B cell (primary cell): ENCODE data around the gene AFDN. TPM values are rescaled to one million over a fixed set of nuclear protein-coding genes. Genes with fewer than 3 reads are reported as not detected.

Source experiments
- ATAC-seq: fragments of 200-7000 bp; cut with Tn5 transposase; one replicate; pipeline ENCODE4 v1.10.0; 2021; ENCODE audit warnings: low read depth, mild to moderate bottlenecking, moderate number of reproducible peaks, moderate library complexity
- CTCF ChIA-PET: fragments of 350-600 bp; sonication (Branson Sonifier 250); formaldehyde crosslinking; loops from one replicate; lab custom pipeline; 2021; ENCODE audit warnings: antibody characterized with exemption, inconsistent platforms; lab: Charles Lee
- POLR2A ChIA-PET: fragments of 350-600 bp; sonication (Branson Sonifier 250); formaldehyde crosslinking; loops from one replicate; lab custom pipeline; 2021; ENCODE audit warnings: antibody characterized with exemption; lab: Charles Lee
- DNase-seq: peaks from one replicate; pipeline ENCODE4 v3.0.0; 2013
- H2AFZ ChIP-seq: 2 replicates; pipeline ENCODE4 v1.6.1; 2012; ENCODE audit warnings: mild to moderate bottlenecking, low read depth, low read length; ENCODE audit not compliant: insufficient read depth, poor library complexity, severe bottlenecking
- H3K27ac ChIP-seq, 2 donors: 1 replicate in 1 of 2; 2 replicates in 1 of 2; pipeline ENCODE4 v1.5.1; 2012 to 2013; ENCODE audit warnings: low read length in 2 of 2, mild to moderate bottlenecking in 2 of 2, moderate library complexity in 1 of 2
- H3K27me3 ChIP-seq, 4 experiments: fragments of 200-600 bp in 1 of 4; sonication (generic) in 1 of 4; replicated peaks in 1 of 4; 1 replicate in 2 of 4; 2 replicates in 2 of 4; pipeline versions ENCODE4 v1.6.1 to v1.7.0; 2013 to 2016; ENCODE audit warnings: low read length in 3 of 4, mild to moderate bottlenecking in 2 of 4, mixed read lengths in 1 of 4, moderate library complexity in 1 of 4; ENCODE audit not compliant: insufficient read depth in 4 of 4, control insufficient read depth in 3 of 4; ENCODE audit errors: control extremely low read depth in 1 of 4
- H3K36me3 ChIP-seq, 2 experiments: replicated peaks in 1 of 2; 1 replicate in 1 of 2; 2 replicates in 1 of 2; pipeline versions ENCODE4 v1.6.1 to v1.7.1; 2013; ENCODE audit warnings: low read length in 1 of 2; ENCODE audit not compliant: insufficient read depth in 2 of 2, control insufficient read depth in 1 of 2; ENCODE audit errors: control extremely low read depth in 1 of 2, extremely low read depth in 1 of 2
- H3K4me1 ChIP-seq, 2 donors: fragments of 200-600 bp in 1 of 2; sonication (generic) in 1 of 2; 1 replicate in 1 of 2; 2 replicates in 1 of 2; pipeline versions ENCODE4 v1.5.1 to v1.6.1; 2013 to 2017; ENCODE audit warnings: low read length in 2 of 2; ENCODE audit not compliant: control insufficient read depth in 2 of 2, insufficient read depth in 2 of 2
- H3K4me2 ChIP-seq: replicated peaks from 2 replicates; pipeline ENCODE3; 2012; ENCODE audit warnings: mild to moderate bottlenecking, low read depth, low read length; ENCODE audit not compliant: poor library complexity, severe bottlenecking
- H3K4me3 ChIP-seq, 5 experiments: fragments of 200-600 bp in 1 of 5; sonication (generic) in 1 of 5; 1 replicate in 3 of 5; 2 replicates in 2 of 5; pipeline versions ENCODE4 v1.5.1 to v1.7.0; 2011 to 2016; ENCODE audit warnings: low read length in 4 of 5, mild to moderate bottlenecking in 4 of 5, low read depth in 2 of 5, control low read depth in 1 of 5, moderate library complexity in 1 of 5; ENCODE audit not compliant: insufficient read depth in 1 of 5; ENCODE audit errors: control extremely low read depth in 1 of 5, extremely low read depth in 1 of 5
- H3K79me2 ChIP-seq: fragments of 200-600 bp; sonication (generic); one replicate; pipeline ENCODE4 v1.6.0; 2016; ENCODE audit warnings: low read length; ENCODE audit not compliant: control insufficient read depth, insufficient read depth
- H3K9ac ChIP-seq: fragments of 200-600 bp; sonication (generic); 2 replicates; pipeline ENCODE4 v1.6.1; 2017; ENCODE audit warnings: mild to moderate bottlenecking, low read length, moderate library complexity
- H3K9me3 ChIP-seq, 3 donors: one replicate each; pipeline versions ENCODE4 v1.6.1 to v1.7.1; 2013; ENCODE audit warnings: low read length in 2 of 3; ENCODE audit not compliant: control insufficient read depth in 2 of 3, insufficient read depth in 1 of 3; ENCODE audit errors: control extremely low read depth in 1 of 3
- H4K20me1 ChIP-seq: 2 replicates; pipeline ENCODE4 v1.6.0; 2012; ENCODE audit warnings: mild to moderate bottlenecking, low read length; ENCODE audit not compliant: insufficient read depth, control insufficient read depth, poor library complexity, severe bottlenecking
- H3K27ac Mint-ChIP-seq: one replicate; pipeline ENCODE4 v1.8.0; 2021; ENCODE audit warnings: mixed read lengths
- H3K27me3 Mint-ChIP-seq: one replicate; pipeline ENCODE4 v1.8.0; 2021; ENCODE audit warnings: mixed read lengths
- H3K4me1 Mint-ChIP-seq: one replicate; pipeline ENCODE4 v1.8.0; 2021; ENCODE audit warnings: mixed read lengths
- H3K4me3 Mint-ChIP-seq: one replicate; pipeline ENCODE4 v1.8.0; 2021; ENCODE audit warnings: mixed read lengths
- H3K9me3 Mint-ChIP-seq: one replicate; pipeline ENCODE4 v1.8.0; 2022; ENCODE audit warnings: mixed read lengths; ENCODE audit not compliant: insufficient read depth
- CTCF ChIP-seq: fragments of 200-600 bp; IDR thresholded peaks from one replicate; pipeline ENCODE4 v1.8.0; 2022; ENCODE audit warnings: antibody characterized with exemption, mild to moderate bottlenecking
- EZH2 ChIP-seq: IDR thresholded peaks from 2 replicates; pipeline ENCODE4 v1.6.1; 2012; ENCODE audit warnings: borderline replicate concordance, low read depth, mild to moderate bottlenecking, moderate library complexity, low read length; ENCODE audit not compliant: insufficient read depth, poor library complexity, severe bottlenecking
- WGBS: methylation state at CpG from one replicate; pipeline ENCODE4 v1.1.5; 2013; ENCODE audit warnings: missing lambda C conversion rate; ENCODE audit not compliant: insufficient coverage; 5-methylcytosine and 5-hydroxymethylcytosine counted together
- intact Hi-C: fragments of 100-400 bp; cut with micrococcal nuclease; formaldehyde crosslinking; loops from one replicate; pipeline ENCODE4 v1.10.0; 2022
- polyA plus RNA-seq: library from polyadenylated mRNA; depleted of rRNA; stranded (reverse); fragments of >200 nt; gene quantifications from 2 replicates; pipeline ENCODE4 v1.2.3, GENCODE V29; 2012
- total RNA-seq, 2 donors: library from RNA; stranded (reverse); fragments of 120-200 nt in 1 of 2; gene quantifications; 1 replicate in 1 of 2; 2 replicates in 1 of 2; pipeline versions ENCODE4 v1.2.3 to v1.2.4, GENCODE V29; 2013 to 2022

Gene AFDN
- total and polyA plus RNA-seq, 2 donors (not counting 1 experiment from before 2014, with no cell fraction given): 15.4 to 70.5 TPM

DNA sequence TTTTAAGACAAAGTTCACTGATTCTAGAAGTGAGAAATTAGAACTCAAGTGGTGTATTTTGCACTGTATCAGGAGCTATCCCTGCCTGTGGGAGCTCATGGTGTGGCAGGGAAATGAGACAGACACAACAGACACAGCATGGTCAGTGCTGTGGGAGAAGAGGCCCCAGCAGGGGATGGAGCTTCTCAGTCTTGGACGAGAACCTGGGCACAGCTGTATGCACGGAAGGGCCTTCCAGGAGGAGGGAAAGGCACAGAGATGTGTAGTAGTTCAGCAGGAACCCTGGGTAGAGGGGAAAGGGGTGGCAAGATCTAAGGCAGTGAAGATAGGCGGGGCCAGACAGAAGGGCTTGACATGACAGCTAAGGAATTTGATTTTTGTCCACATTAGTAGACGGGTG is 122.0 kb downstream of the AFDN start:
- 100% methylated on average over 4 of the region's 4 CpGs for WGBS

GRCh38 chr6:167949121-167949684 is 122.5 kb downstream of the AFDN start:
- Histone ChIP-seq H3K4me3 (no peak overlapping the region), H3K36me3 (no peaks in the 10 kb centered on the region), H3K4me1 (no peaks in the 10 kb centered on the region), H3K4me2 (no peak overlapping the region), H3K27me3 (no peaks in the 10 kb centered on the region), H3K79me2 (no peaks in the 10 kb centered on the region), H3K9ac (no peak overlapping the region), H2AFZ (no peak overlapping the region), H4K20me1 (no peaks in the 10 kb centered on the region), H3K9me3 (no peaks in the 10 kb centered on the region), H3K27ac (no peak overlapping the region)
- DNase-seq (no peak), ATAC-seq (no peak)
- CTCF ChIA-PET: no interaction called here
- Mint-ChIP-seq H3K27me3 (no peaks in the 10 kb centered on the region), H3K4me1 (no peaks in the 10 kb centered on the region), H3K27ac (no peak overlapping the region), H3K9me3 (no peaks in the 10 kb centered on the region), H3K4me3 (no peak overlapping the region)
- no peak for TF ChIP-seq EZH2
- no peak for TF ChIP-seq CTCF
- 99% methylated on average over 7 of the region's 7 CpGs for WGBS
- POLR2A ChIA-PET: no interaction called here
- intact Hi-C loops: no loop called here

More for the DNA sequence above, 122.0 kb downstream of the AFDN start:
- Histone ChIP-seq H2AFZ (no peak overlapping the region), H3K36me3 (peaks cover 0 to 3% of the 10 kb centered on the region in 2 experiments), H3K4me3 (no peak overlapping the region), H3K27ac (no peak overlapping the region), H3K9ac (no peak overlapping the region), H3K9me3 (no peaks in the 10 kb centered on the region), H4K20me1 (no peaks in the 10 kb centered on the region), H3K4me2 (no peak overlapping the region), H3K27me3 (no peaks in the 10 kb centered on the region), H3K4me1 (no peaks in the 10 kb centered on the region), H3K79me2 (no peaks in the 10 kb centered on the region)
- ATAC-seq: no peak
- ChIA-PET POLR2A (no interaction called here), CTCF (no interaction called here)
- no peak for DNase-seq
- Mint-ChIP-seq H3K9me3 (no peaks in the 10 kb centered on the region), H3K27ac (no peak overlapping the region), H3K4me1 (no peaks in the 10 kb centered on the region), H3K27me3 (no peaks in the 10 kb centered on the region), H3K4me3 (no peak overlapping the region)
- intact Hi-C loops: no loop called here
- TF ChIP-seq EZH2: no peak
- TF ChIP-seq CTCF: no peak
